Colonic mucosa (tissue), 4 donors: Measurements from ENCODE around the gene LRRK1. TPM values are rescaled to one million over a fixed set of nuclear protein-coding genes. Genes with fewer than 3 reads are reported as not detected.

ENCODE experiments used
- DNase-seq: peaks from one replicate; pipeline ENCODE4 v3.0.0-alpha.2; 2020
- H3K27ac ChIP-seq: fragments of 200-600 bp; one replicate; pipeline ENCODE4 v1.8.0; 2021
- H3K27me3 ChIP-seq: fragments of 200-600 bp; one replicate; pipeline ENCODE4 v1.8.0; 2021
- H3K36me3 ChIP-seq: fragments of 200-600 bp; one replicate; pipeline ENCODE4 v1.8.0; 2021
- H3K4me1 ChIP-seq: fragments of 200-600 bp; one replicate; pipeline ENCODE4 v1.8.0; 2021; ENCODE audit warnings: mild to moderate bottlenecking
- H3K4me3 ChIP-seq: fragments of 200-600 bp; one replicate; pipeline ENCODE4 v1.8.0; 2021
- H3K9ac ChIP-seq, 2 donors: one replicate each; pipeline ENCODE4 v1.7.0; 2013; ENCODE audit warnings: control low read depth in 2 of 2, low read depth in 2 of 2, low read length in 2 of 2
- H3K9me3 ChIP-seq: fragments of 200-600 bp; one replicate; pipeline ENCODE4 v1.8.0; 2021
- intact Hi-C: fragments of 100-400 bp; cut with DNase I; formaldehyde crosslinking; loops from one replicate; pipeline ENCODE4 v1.14.1; 2022
- total RNA-seq, 2 donors: library from RNA; stranded (reverse); fragmentation: NEBNext Ultra II Directional in 1 of 2; extraction: Animal tissue kit (Norgen Biotek cat#: 25700) in 1 of 2; gene quantifications; one replicate each; pipeline ENCODE4 v1.2.1, GENCODE V29; 2021
- TF ChIP-seq, protein P1 (sequence below): fragments of 200-600 bp; IDR thresholded peaks from one replicate; pipeline ENCODE4 v1.8.0; 2022; ENCODE audit warnings: antibody characterized with exemption, mild to moderate bottlenecking
- donor health status: healthy.
- donor health status: DM: no; HTN: no; CAD: no.
- donor health status: DM: no; HTN: no; CAD: no.

LRRK1 gene
- total RNA-seq, 2 donors from 2014 or later = 29.6 to 36.0 TPM

DNA sequence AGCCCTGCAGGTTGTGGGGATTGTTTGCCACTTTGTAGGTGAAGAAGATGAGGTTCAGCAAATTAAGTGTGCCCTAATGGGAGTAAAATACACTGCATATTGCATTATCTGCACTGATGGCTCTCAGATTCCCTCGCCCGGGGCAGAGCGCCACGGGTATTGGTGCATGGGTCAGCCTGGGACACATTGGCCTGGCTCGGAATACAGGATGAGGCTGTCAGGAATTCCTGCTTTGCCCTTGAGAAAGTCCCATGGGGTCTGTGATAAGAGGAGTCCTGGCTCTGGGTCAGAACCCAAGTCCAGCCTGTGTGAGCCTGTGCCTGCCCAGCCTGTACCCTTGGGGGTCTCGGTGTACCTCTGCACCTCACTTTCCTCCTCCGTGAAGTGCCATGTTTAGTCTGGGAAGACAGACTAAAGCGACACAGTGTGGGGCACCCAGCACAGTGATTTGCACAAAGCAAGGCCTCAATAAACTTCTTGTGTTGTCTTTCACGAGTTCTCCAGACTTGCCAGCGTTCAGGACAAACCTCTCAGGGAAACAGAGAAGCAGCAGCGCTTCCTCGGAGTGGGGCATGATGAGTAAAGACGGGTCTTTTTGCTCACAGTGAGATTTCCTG is 107.6 kb downstream of the LRRK1 start:
- no peaks in the 10 kb centered on the region for H3K36me3 ChIP-seq
- intact Hi-C loops = no loop called here
- H3K4me1 ChIP-seq = no peaks in the 10 kb centered on the region
- no peaks in the 10 kb centered on the region for H3K27me3 ChIP-seq
- H3K4me3 ChIP-seq = no peak overlapping the region
- TF ChIP-seq, protein P1, sequence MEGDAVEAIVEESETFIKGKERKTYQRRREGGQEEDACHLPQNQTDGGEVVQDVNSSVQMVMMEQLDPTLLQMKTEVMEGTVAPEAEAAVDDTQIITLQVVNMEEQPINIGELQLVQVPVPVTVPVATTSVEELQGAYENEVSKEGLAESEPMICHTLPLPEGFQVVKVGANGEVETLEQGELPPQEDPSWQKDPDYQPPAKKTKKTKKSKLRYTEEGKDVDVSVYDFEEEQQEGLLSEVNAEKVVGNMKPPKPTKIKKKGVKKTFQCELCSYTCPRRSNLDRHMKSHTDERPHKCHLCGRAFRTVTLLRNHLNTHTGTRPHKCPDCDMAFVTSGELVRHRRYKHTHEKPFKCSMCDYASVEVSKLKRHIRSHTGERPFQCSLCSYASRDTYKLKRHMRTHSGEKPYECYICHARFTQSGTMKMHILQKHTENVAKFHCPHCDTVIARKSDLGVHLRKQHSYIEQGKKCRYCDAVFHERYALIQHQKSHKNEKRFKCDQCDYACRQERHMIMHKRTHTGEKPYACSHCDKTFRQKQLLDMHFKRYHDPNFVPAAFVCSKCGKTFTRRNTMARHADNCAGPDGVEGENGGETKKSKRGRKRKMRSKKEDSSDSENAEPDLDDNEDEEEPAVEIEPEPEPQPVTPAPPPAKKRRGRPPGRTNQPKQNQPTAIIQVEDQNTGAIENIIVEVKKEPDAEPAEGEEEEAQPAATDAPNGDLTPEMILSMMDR = no peak
- no peaks in the 10 kb centered on the region for H3K9me3 ChIP-seq
- H3K27ac ChIP-seq = no peak overlapping the region
- no peak overlapping the region for H3K9ac ChIP-seq
- peak; percentile 13 for DNase-seq

DNA sequence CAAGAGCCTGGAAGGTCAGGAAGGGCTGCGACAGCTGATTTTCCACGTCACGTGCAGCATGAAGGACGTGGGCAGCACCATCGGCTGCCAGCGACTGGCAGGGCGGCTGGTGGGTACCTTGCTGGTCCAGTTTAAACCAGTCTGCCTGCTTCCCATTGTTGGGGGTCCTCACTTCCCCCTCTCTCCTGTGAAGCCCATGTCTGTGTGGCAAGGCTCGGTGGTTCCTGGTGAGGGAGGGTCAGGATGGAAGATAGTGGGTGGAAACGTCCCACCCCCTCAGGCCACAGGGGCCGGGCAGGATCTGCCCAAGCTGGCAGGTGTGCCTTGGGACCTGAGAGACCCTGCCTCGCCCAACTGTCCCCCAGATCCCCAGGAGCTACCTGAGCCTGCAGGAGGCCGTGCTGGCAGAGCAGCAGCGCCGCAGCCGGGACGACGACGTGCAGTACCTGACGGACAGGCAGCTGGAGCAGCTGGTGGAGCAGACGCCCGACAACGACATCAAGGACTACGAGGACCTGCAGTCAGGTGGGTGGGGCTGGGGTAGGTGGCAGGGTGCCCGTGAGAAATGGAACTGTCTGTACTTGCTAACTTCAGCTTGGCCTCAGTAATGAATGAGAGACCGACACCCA is 108.2 kb downstream of the LRRK1 start:
- no peaks in the 10 kb centered on the region for H3K36me3 ChIP-seq
- H3K4me1 ChIP-seq = no peaks in the 10 kb centered on the region
- no peaks in the 10 kb centered on the region for H3K9me3 ChIP-seq
- intact Hi-C loops = no loop called here
- no peaks in the 10 kb centered on the region for H3K27me3 ChIP-seq
- no peak overlapping the region for H3K9ac ChIP-seq
- no peak overlapping the region for H3K27ac ChIP-seq
- H3K4me3 ChIP-seq = no peak overlapping the region
- peak; percentile 14 for DNase-seq
- TF ChIP-seq, protein P1 = no peak

DNA sequence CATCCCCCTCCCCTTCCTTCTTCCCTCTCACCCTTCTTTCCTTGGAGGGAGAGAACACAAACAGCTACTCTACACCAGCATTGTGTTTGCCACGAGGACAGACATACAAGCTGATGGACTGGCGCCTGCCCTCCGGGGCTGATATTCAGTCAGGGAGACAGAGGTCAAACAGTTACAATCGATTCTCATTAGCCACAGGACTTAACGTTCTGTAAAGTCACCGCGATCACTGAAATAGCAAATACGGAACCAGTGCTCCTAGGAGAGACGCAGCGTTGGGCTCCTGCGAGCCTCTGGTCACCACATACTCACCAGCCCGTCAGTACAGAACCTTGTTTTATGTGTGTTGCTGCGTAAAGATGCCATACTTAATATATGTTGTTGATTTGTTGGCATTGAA is 108.8 kb downstream of the LRRK1 start:
- intact Hi-C loops = no loop called here
- Histone ChIP-seq H3K27me3 (no peaks in the 10 kb centered on the region), H3K9me3 (no peaks in the 10 kb centered on the region), H3K9ac (no peak overlapping the region), H3K36me3 (no peaks in the 10 kb centered on the region), H3K27ac (no peak overlapping the region), H3K4me3 (no peak overlapping the region), H3K4me1 (no peaks in the 10 kb centered on the region)
- TF ChIP-seq, protein P1 = no peak
- DNase-seq = no peak

DNA sequence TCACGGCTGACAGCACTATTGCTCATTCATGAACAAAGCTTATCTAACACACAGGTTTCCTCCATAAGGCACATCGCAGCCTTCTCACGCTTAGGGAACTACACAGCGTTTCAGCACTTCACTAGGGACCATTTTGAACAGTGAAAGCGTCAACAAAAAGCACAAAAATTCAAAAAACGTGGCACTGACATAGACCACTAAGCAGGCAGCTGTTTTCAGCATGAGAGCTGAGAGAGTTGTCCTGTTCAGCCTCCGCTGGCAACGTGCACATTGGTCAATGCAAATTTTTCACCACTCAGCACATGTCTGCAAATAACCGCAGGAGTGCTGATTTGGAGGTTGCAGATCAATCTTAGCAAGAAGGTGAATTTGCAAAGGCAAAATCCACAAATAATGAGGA is 109.2 kb downstream of the LRRK1 start:
- intact Hi-C loops = no loop called here
- Histone ChIP-seq H3K4me1 (no peaks in the 10 kb centered on the region), H3K9ac (no peak overlapping the region), H3K9me3 (no peaks in the 10 kb centered on the region), H3K27ac (no peak overlapping the region), H3K4me3 (no peak overlapping the region), H3K36me3 (no peaks in the 10 kb centered on the region), H3K27me3 (no peaks in the 10 kb centered on the region)
- TF ChIP-seq, protein P1 = no peak
- DNase-seq = peak; percentile 5

DNA sequence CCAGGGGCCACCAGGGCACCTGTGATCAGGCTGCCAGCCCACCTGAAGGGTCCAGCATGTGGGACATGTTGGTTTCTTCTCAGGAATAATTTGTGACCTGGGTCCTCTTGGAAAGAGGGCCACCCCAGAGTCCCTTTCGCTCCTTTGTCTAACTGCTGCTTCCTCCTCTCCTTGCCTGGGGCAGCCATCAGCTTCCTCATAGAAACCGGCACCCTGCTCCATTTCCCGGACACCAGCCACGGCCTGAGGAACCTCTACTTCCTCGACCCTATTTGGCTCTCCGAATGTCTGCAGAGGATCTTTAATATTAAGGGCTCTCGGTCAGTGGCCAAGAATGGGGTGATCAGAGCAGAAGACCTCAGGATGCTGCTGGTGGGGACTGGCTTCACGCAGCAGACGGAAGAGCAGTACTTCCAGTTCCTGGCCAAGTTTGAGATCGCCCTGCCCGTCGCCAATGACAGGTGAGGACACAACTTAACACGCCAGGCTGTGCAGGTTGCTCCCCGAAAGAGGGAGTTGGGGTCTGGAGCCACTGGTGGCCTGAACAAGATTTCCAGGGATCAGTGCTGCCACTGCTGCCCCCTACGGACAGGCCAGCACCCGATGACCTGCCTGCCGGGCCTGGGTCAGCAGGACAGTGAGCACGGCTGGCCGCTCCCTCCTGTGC is 109.7 kb downstream of the LRRK1 start:
- Histone ChIP-seq H3K9ac (no peak overlapping the region), H3K4me3 (no peak overlapping the region), H3K27ac (no peak overlapping the region), H3K27me3 (no peaks in the 10 kb centered on the region), H3K36me3 (no peaks in the 10 kb centered on the region), H3K9me3 (no peaks in the 10 kb centered on the region), H3K4me1 (no peaks in the 10 kb centered on the region)
- peak; percentile 7 for DNase-seq
- intact Hi-C loops = no loop called here
- TF ChIP-seq, protein P1 = no peak
